Fibroblast of pulmonary artery (primary cell): ENCODE measurements around the gene RASGRF2.

Experiments used
- DNase-seq: peaks from one replicate; pipeline ENCODE4 v3.0.0-alpha.2; 2010; ENCODE audit warnings: low read depth
- H3K4me3 ChIP-seq: replicated peaks from 2 replicates; pipeline ENCODE4 v1.5.1; 2011; ENCODE audit warnings: low read depth, mild to moderate bottlenecking, control low read depth, low read length, moderate library complexity
- TF ChIP-seq, protein P1 (sequence below): IDR thresholded peaks from 2 replicates; pipeline ENCODE4 v1.5.1; 2011; ENCODE audit warnings: mild to moderate bottlenecking, control low read depth, low read length, inconsistent platforms; ENCODE audit errors: missing control alignments

Gene RASGRF2

DNA sequence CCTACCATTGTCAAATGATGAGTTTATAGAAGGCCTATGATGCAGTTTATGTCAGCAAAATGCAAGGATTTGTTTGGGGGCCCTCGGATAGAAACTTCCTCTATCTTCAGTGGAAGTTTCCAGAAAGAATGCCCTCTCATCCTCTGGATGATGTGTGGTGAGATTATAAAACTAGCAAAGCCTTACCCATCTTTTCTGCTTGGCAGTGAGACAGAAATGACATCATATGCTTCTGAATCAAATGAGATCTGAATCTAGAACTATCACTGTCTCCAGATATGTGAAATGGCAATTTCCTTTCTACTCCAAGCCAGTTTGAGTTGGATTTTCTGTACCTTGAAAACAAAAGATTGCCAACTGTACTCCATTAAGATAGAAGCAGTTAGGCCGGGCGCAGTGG, 212.5 kb downstream of the RASGRF2 start:
- TF ChIP-seq, protein P1, sequence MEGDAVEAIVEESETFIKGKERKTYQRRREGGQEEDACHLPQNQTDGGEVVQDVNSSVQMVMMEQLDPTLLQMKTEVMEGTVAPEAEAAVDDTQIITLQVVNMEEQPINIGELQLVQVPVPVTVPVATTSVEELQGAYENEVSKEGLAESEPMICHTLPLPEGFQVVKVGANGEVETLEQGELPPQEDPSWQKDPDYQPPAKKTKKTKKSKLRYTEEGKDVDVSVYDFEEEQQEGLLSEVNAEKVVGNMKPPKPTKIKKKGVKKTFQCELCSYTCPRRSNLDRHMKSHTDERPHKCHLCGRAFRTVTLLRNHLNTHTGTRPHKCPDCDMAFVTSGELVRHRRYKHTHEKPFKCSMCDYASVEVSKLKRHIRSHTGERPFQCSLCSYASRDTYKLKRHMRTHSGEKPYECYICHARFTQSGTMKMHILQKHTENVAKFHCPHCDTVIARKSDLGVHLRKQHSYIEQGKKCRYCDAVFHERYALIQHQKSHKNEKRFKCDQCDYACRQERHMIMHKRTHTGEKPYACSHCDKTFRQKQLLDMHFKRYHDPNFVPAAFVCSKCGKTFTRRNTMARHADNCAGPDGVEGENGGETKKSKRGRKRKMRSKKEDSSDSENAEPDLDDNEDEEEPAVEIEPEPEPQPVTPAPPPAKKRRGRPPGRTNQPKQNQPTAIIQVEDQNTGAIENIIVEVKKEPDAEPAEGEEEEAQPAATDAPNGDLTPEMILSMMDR = no peak
- no peak for DNase-seq
- H3K4me3 ChIP-seq = no peak overlapping the region

DNA sequence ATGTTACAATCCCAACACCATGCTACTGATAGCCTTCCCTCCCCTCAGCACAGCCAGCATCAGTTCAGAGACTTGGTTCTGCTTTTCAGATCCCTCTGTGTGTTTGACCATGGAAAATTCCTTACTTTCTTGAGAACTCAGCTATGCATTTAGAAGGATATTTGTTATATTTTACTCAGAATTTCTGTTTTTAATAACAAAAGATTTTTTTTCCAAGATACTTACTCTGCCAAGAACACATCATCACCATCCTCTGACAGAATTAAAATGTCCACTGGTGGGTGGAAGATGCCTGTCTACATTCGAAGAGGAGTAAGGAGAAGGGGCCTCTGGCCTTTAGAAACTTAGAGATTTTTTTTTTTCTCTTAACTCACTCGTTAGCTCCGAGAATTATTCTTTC, 216.9 kb downstream of the RASGRF2 start:
- TF ChIP-seq, protein P1 = no peak
- no peak overlapping the region for H3K4me3 ChIP-seq
- no peak for DNase-seq

DNA sequence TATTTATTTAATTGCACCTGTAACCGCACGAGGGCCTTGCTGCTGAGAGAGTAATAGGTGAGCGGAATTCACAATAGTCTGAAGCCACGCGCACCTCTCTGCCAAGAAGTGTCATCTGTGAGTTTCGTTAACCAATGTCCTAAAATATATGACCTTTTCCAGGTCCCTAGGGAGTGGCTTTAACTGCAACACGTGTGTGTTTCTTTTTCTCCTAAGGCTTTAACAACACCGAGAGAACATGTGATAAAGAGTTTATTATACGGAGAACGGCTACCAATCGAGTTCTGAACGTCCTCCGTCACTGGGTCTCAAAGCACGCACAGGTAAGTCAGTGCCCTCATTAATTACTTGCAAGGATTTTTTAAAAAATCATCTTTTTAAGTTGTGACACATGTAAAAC, 219.8 kb downstream of the RASGRF2 start:
- H3K4me3 ChIP-seq = no peak overlapping the region
- TF ChIP-seq, protein P1 = no peak

DNA sequence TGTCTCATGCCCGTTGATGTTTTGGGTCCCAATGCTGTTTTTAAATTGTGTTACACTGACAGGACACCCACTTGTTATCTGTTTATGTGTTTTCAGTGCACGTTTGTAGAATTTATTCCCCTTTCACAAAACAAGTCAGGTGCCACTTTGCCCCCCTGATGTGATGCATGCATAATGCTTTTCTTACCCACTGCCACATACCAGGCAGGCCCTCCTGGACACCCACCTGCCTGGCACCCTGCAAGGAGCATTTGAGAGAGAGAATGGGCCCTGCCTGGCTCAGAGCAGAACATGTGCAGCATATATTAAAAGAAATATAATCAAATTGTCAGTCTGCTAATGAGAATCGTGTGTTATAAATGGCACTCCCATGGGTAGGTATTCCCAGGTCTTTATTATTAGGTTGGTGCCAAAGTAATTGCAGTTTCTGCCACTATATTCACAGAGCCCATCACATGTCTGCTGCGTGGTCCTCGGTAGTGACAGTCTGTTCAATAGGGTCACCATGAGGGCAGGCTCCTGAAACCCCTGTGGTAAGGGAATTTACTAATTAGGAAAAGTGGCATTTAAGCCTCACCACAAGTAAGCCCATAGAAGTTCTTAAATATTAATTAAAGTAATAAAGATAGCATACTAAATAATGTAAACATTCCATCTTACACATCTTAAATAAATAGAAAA, 220.8 kb downstream of the RASGRF2 start:
- TF ChIP-seq, protein P1 = no peak
- H3K4me3 ChIP-seq = no peak overlapping the region

More for the DNA sequence above, 219.8 kb downstream of the RASGRF2 start:
- DNase-seq = no peak

DNA sequence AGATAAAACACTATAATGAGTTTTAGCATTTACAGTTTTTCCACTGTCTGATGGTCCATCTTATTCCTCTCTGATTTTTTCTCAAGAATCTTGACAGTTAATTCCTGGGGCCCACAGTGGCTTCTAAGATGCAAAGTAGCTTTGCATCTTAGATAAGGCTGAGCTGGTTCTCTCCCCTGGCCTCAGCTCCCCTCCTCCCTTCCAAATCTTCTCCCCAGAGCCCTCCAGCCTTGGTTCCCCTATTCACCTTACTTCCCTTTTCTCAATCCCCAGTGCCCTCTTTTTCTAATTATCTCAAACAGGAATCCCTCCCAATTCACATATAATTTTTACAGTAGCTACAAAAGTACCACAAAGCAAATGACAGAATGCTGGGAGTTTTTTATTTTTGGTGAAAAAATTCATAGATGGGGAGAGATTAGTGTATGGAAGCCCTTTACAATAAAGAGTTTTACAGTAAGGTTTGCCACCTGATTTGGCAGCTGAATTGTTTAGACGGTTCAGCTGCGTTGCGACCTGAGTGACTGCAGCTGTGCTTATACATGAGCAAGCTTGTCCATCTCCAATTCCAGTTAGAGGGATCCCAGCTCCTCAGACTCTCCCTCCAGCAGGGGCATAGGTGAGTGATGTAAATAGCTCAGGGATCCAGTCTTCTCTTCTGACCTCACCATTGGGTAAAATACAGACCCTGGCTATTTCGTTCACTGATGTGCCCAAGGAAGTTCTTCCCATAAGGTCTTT, 221.6 kb downstream of the RASGRF2 start:
- TF ChIP-seq, protein P1 = no peak
- H3K4me3 ChIP-seq = no peak overlapping the region
- no peak for DNase-seq

More for the DNA sequence above, 220.8 kb downstream of the RASGRF2 start:
- DNase-seq = no peak

DNA sequence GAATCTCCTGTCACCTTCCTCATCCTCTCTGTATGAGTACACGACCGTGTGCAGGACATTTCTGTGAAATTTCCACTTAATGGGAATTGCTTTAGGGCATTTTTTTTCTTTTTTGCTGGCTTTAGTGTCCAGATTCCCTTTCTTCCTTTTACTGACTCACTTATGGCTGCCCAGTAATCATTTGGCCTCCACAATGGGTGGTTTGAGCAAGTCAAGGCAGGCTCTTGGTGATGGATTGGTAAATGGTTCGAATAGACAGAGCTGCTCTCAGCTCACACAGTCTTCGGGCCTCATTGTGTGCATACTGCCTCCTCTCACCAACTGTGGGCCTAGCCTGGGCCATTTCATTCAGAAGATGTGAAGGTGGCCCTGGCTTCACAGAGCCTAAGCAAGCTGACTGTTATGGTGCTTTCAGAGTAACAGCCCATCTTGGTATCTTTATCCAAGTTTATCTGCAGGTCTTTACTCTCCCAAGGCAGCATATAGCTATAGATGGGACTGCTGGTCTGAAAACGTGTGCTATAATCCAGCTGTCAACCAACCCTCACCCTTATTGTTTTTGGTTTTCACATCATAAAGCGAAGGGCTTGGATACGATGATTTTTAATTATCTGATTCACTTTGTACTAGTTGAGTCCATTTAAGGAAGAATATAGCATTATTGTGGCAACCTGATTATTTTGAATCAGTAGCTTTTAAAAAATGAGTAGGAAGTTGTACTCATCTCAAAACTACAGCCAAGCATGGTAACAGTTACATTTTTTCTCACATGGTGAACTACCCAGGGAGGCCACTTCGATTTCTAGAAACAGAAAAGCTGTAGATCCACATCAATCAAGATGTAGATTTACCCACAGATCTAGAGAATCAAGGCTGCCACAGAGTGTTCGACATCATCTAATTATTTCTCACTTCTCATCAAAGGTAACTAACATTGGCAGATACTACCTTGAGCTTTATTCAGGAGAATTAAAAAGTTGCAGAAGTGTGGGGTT, 222.5 kb downstream of the RASGRF2 start:
- no peak overlapping the region for H3K4me3 ChIP-seq
- DNase-seq = no peak
- TF ChIP-seq, protein P1 = no peak
